HEK293 (cell line): ENCODE measurements around the gene ARHGEF28.

Experiments
- CTCF ChIA-PET: fragments of 350-600 bp; formaldehyde crosslinking; extraction: SDS; loops from one replicate; lab custom pipeline; 2021; ENCODE audit warnings: antibody characterized with exemption; lab: Yijun Ruan, JAX
- POLR2A ChIA-PET: fragments of 300-600 bp; formaldehyde crosslinking; extraction: SDS; loops from one replicate; lab custom pipeline; 2020; ENCODE audit warnings: antibody characterized with exemption, inconsistent platforms; lab: Yijun Ruan, JAX
- H3K27ac ChIP-seq: fragments of 200-500 bp; sonication (Bioruptor generic); 2 replicates; pipeline ENCODE4 v1.5.1; 2014; ENCODE audit warnings: low read depth, low read length, control low read depth, inconsistent platforms; ENCODE audit errors: extremely low read depth
- H3K36me3 ChIP-seq, 2 experiments: fragments of 200-500 bp in 1 of 2; sonication (Bioruptor generic) in 1 of 2; 1 replicate in 1 of 2; 2 replicates in 1 of 2; pipeline ENCODE4 v1.5.1; 2014 to 2017; ENCODE audit warnings: inconsistent platforms in 2 of 2, low read length in 2 of 2; ENCODE audit not compliant: control insufficient read depth in 2 of 2, insufficient read depth in 1 of 2
- H3K4me1 ChIP-seq: fragments of 200-500 bp; sonication (Bioruptor generic); 2 replicates; pipeline ENCODE4 v1.5.1; 2014; ENCODE audit warnings: mild to moderate bottlenecking, low read length, inconsistent platforms; ENCODE audit not compliant: control insufficient read depth, insufficient read depth
- H3K4me3 ChIP-seq: 2 replicates; pipeline ENCODE4 v1.5.1; 2011; ENCODE audit warnings: low read depth, mild to moderate bottlenecking, control low read depth, low read length, moderate library complexity
- H3K9me3 ChIP-seq: fragments of 200-500 bp; sonication (Bioruptor generic); 2 replicates; pipeline ENCODE4 v1.5.1; 2014; ENCODE audit warnings: low read depth, low read length, inconsistent platforms; ENCODE audit not compliant: control insufficient read depth, insufficient read depth
- OSR2 ChIP-seq: fragments of 450-650 bp; formaldehyde crosslinking; IDR thresholded peaks from 2 replicates; pipeline ENCODE4 v1.5.1; 2016; ENCODE audit warnings: missing biosample characterization, missing genetic modification characterization
- SALL2 ChIP-seq: fragments of 450-650 bp; formaldehyde crosslinking; IDR thresholded peaks from 2 replicates; pipeline ENCODE4 v1.5.0; 2017; ENCODE audit warnings: missing biosample characterization, mild to moderate bottlenecking, missing genetic modification characterization, borderline replicate concordance
- SCRT2 ChIP-seq: fragments of 450-650 bp; formaldehyde crosslinking; IDR thresholded peaks from 2 replicates; pipeline ENCODE4 v1.5.1; 2016; ENCODE audit warnings: missing biosample characterization, missing genetic modification characterization
- SP7 ChIP-seq: fragments of 450-650 bp; formaldehyde crosslinking; IDR thresholded peaks from 2 replicates; pipeline ENCODE4 v1.5.1; 2016; ENCODE audit warnings: missing biosample characterization, missing genetic modification characterization
- TRIM28 ChIP-seq: IDR thresholded peaks from 2 replicates; pipeline ENCODE4 v1.6.1; 2011; ENCODE audit warnings: low read length, control low read depth, borderline replicate concordance
- TSHZ1 ChIP-seq: fragments of 450-650 bp; formaldehyde crosslinking; IDR thresholded peaks from 2 replicates; pipeline ENCODE4 v1.5.1; 2016; ENCODE audit warnings: missing biosample characterization, missing genetic modification characterization, borderline replicate concordance
- ZBTB1 ChIP-seq: fragments of 450-650 bp; formaldehyde crosslinking; IDR thresholded peaks from 2 replicates; pipeline ENCODE4 v1.5.1; 2016; ENCODE audit warnings: missing biosample characterization, missing genetic modification characterization
- ZNF114 ChIP-seq: fragments of 450-650 bp; formaldehyde crosslinking; IDR thresholded peaks from 2 replicates; pipeline ENCODE4 v1.5.0; 2017; ENCODE audit warnings: missing biosample characterization, missing genetic modification characterization
- ZNF157 ChIP-seq: fragments of 450-650 bp; formaldehyde crosslinking; IDR thresholded peaks from 2 replicates; pipeline ENCODE4 v1.5.1; 2016; ENCODE audit warnings: missing biosample characterization, missing genetic modification characterization
- ZNF2 ChIP-seq: fragments of 450-650 bp; formaldehyde crosslinking; IDR thresholded peaks from 2 replicates; pipeline ENCODE4 v1.5.1; 2016; ENCODE audit warnings: missing biosample characterization, missing genetic modification characterization
- ZNF350 ChIP-seq: fragments of 450-650 bp; formaldehyde crosslinking; IDR thresholded peaks from 2 replicates; pipeline ENCODE4 v1.5.0; 2017; ENCODE audit warnings: missing biosample characterization, mild to moderate bottlenecking, missing genetic modification characterization
- ZNF37A ChIP-seq: fragments of 450-650 bp; IDR thresholded peaks from 2 replicates; pipeline ENCODE4 v1.5.1; 2018; ENCODE audit warnings: missing biosample characterization, missing genetic modification characterization
- ZNF549 ChIP-seq: fragments of 450-650 bp; IDR thresholded peaks from 2 replicates; pipeline ENCODE4 v1.5.1; 2018; ENCODE audit warnings: missing biosample characterization, missing genetic modification characterization, mild to moderate bottlenecking, inconsistent platforms, moderate library complexity
- ZNF571 ChIP-seq: fragments of 450-650 bp; formaldehyde crosslinking; IDR thresholded peaks from 2 replicates; pipeline ENCODE4 v1.5.0; 2017; ENCODE audit warnings: missing biosample characterization, missing genetic modification characterization
- ZNF623 ChIP-seq: fragments of 450-650 bp; formaldehyde crosslinking; IDR thresholded peaks from 2 replicates; pipeline ENCODE4 v1.5.1; 2016; ENCODE audit warnings: missing biosample characterization, missing genetic modification characterization
- ZNF660 ChIP-seq: fragments of 450-650 bp; IDR thresholded peaks from 2 replicates; pipeline ENCODE4 v1.5.1; 2018; ENCODE audit warnings: missing biosample characterization, mild to moderate bottlenecking, missing genetic modification characterization
- ZNF701 ChIP-seq: fragments of 450-650 bp; formaldehyde crosslinking; IDR thresholded peaks from 2 replicates; pipeline ENCODE4 v1.5.1; 2016; ENCODE audit warnings: missing biosample characterization, missing genetic modification characterization
- ZNF791 ChIP-seq: fragments of 450-650 bp; formaldehyde crosslinking; IDR thresholded peaks from 2 replicates; pipeline ENCODE4 v1.5.1; 2016; ENCODE audit warnings: missing biosample characterization, missing genetic modification characterization
- ZNF792 ChIP-seq: fragments of 450-650 bp; formaldehyde crosslinking; IDR thresholded peaks from 2 replicates; pipeline ENCODE4 v1.5.1; 2016; ENCODE audit warnings: missing biosample characterization, missing genetic modification characterization
- ZNF830 ChIP-seq: fragments of 450-650 bp; IDR thresholded peaks from 2 replicates; pipeline ENCODE4 v1.5.0; 2018; ENCODE audit warnings: missing biosample characterization, missing genetic modification characterization, low read depth, mild to moderate bottlenecking, moderate library complexity
- ZNF843 ChIP-seq: fragments of 450-650 bp; formaldehyde crosslinking; IDR thresholded peaks from 2 replicates; pipeline ENCODE4 v1.5.1; 2016; ENCODE audit warnings: missing biosample characterization, missing genetic modification characterization
- ZSCAN4 ChIP-seq: fragments of 450-650 bp; formaldehyde crosslinking; IDR thresholded peaks from 2 replicates; pipeline ENCODE4 v1.5.1; 2017; ENCODE audit warnings: missing biosample characterization, missing genetic modification characterization
- TF ChIP-seq, protein P1 (sequence below): fragments of 450-650 bp; formaldehyde crosslinking; IDR thresholded peaks from 2 replicates; pipeline ENCODE4 v1.5.1; 2016; ENCODE audit warnings: missing biosample characterization, missing genetic modification characterization
- TF ChIP-seq, protein P2 (sequence below): fragments of 450-650 bp; formaldehyde crosslinking; IDR thresholded peaks from 2 replicates; pipeline ENCODE4 v1.5.1; 2016; ENCODE audit warnings: missing biosample characterization, missing genetic modification characterization

Gene ARHGEF28

DNA sequence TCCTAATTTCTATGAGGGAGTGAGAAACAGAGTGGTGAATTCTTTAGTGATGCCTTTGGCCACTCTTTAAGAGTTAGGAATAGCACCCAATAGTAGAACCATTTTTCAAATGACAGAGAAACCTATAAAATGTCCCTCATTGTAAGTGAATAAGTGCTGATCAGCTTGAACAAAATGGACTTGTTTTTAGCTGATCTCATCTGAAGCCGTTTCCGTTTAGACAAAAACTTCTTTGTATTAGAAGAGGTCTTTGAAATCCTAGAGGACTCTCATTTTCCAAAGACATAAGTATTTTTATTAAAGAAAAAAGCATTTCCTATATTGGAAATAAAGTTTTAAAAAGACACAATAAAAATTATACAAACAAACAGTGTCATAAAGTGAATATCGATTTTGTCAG lies 273.9 kb downstream of the ARHGEF28 start:
- no peaks in the 10 kb centered on the region for H3K36me3 ChIP-seq
- TF ChIP-seq ZNF2 (tag by site-specific recombination) (no peak), ZNF350 (no peak), ZNF157 (no peak), ZNF549 (tag by site-specific recombination) (no peak), ZNF571 (tag by site-specific recombination) (no peak), ZBTB1 (tag by site-specific recombination) (no peak), SCRT2 (no peak), SP7 (no peak), TSHZ1 (no peak), ZNF791 (tag by site-specific recombination) (no peak), OSR2 (tag by site-specific recombination) (no peak), ZNF114 (tag by site-specific recombination) (no peak)
- TF ChIP-seq, protein P1, sequence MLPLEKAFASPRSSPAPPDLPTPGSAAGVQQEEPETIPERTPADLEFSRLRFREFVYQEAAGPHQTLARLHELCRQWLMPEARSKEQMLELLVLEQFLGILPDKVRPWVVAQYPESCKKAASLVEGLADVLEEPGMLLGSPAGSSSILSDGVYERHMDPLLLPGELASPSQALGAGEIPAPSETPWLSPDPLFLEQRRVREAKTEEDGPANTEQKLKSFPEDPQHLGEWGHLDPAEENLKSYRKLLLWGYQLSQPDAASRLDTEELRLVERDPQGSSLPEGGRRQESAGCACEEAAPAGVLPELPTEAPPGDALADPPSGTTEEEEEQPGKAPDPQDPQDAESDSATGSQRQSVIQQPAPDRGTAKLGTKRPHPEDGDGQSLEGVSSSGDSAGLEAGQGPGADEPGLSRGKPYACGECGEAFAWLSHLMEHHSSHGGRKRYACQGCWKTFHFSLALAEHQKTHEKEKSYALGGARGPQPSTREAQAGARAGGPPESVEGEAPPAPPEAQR (tag by site-specific recombination) = no peak
- ChIA-PET POLR2A (no interaction called here), CTCF (interaction anchor here (0.7 to 1.0 kb wide), 2 partner anchors 749 to 750 kb away, joined by 3 read pairs; no protein-coding TSS in a partner anchor)
- no peaks in the 10 kb centered on the region for H3K9me3 ChIP-seq
- H3K4me3 ChIP-seq = no peak overlapping the region
- H3K4me1 ChIP-seq = no peaks in the 10 kb centered on the region
- H3K27ac ChIP-seq = no peak overlapping the region

GRCh38 chr5:73900566-73900965 lies 274.6 kb downstream of the ARHGEF28 start:
- H3K4me1 ChIP-seq = no peaks in the 10 kb centered on the region
- no peak overlapping the region for H3K27ac ChIP-seq
- H3K4me3 ChIP-seq = no peak overlapping the region
- no peaks in the 10 kb centered on the region for H3K36me3 ChIP-seq
- CTCF ChIA-PET = no interaction called here
- TF ChIP-seq ZSCAN4 (tag by site-specific recombination) = no peak
- TF ChIP-seq, all 188 proteins: peak for 0
- no peaks in the 10 kb centered on the region for H3K9me3 ChIP-seq
- POLR2A ChIA-PET = no interaction called here

DNA sequence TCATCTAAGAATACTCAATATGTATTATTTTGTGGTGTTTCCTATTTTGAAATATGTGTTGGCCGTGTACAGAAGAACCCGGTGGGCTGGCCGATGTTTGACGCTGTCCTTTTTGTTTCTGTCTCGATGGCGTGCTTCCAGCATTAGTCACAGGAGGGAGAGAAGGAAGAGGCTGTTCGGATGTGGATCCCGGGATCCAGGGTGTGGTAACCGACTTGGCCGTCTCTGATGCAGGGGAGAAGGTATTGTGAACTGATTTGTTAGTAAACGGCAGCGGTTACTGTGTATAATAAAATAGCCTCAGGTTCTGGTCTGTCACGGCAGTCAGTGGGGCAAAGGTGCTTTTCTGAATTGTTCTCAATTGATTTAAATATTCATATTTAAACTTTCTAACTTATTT lies 275.0 kb downstream of the ARHGEF28 start:
- ChIA-PET POLR2A (no interaction called here), CTCF (interaction anchor here (2.4 kb wide), 1 partner anchor 742 kb away, joined by 13 read pairs; no protein-coding TSS in a partner anchor)
- Histone ChIP-seq H3K4me3 (no peak overlapping the region), H3K27ac (no peak overlapping the region), H3K4me1 (no peaks in the 10 kb centered on the region), H3K36me3 (no peaks in the 10 kb centered on the region; a peak in 1 of 3 replicates), H3K9me3 (no peaks in the 10 kb centered on the region)
- no peak for TF ChIP-seq ZNF830 (tag by site-specific recombination)
- TF ChIP-seq ZNF37A = no peak
- TF ChIP-seq ZNF701 (tag by site-specific recombination) = no peak
- TF ChIP-seq ZNF623 (tag by site-specific recombination) = no peak
- TF ChIP-seq, protein P2, sequence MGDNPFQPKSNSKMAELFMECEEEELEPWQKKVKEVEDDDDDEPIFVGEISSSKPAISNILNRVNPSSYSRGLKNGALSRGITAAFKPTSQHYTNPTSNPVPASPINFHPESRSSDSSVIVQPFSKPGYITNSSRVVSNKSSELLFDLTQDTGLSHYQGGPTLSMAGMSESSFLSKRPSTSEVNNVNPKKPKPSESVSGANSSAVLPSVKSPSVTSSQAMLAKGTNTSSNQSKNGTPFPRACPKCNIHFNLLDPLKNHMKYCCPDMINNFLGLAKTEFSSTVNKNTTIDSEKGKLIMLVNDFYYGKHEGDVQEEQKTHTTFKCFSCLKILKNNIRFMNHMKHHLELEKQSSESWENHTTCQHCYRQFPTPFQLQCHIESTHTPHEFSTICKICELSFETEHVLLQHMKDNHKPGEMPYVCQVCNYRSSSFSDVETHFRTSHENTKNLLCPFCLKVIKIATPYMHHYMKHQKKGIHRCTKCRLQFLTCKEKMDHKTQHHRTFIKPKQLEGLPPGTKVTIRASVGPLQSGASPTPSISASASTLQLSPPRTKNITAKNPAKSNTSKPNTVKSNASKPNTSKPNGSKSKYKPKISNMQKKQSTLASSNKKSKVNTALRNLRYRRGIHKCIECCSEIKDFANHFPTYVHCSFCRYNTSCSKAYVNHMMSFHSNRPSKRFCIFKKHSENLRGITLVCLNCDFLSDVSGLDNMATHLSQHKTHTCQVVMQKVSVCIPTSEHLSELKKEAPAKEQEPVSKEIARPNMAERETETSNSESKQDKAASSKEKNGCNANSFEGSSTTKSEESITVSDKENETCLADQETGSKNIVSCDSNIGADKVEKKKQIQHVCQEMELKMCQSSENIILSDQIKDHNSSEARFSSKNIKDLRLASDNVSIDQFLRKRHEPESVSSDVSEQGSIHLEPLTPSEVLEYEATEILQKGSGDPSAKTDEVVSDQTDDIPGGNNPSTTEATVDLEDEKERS = no peak
- no peak for TF ChIP-seq ZNF660
- TF ChIP-seq TRIM28 = no peak
- TF ChIP-seq ZNF792 = no peak
- TF ChIP-seq SALL2 = no peak
- no peak for TF ChIP-seq ZNF843 (tag by site-specific recombination)
